SK-N-SH (cell line): ENCODE results near the gene TBX1. TPM values are rescaled to one million over a fixed set of nuclear protein-coding genes. Genes with fewer than 3 reads are reported as not detected.

Experiments
- CTCF ChIA-PET: fragments of 300-600, 350-600 bp; formaldehyde crosslinking; extraction: SDS; loops from one replicate; lab custom pipeline; 2021; lab: Yijun Ruan, JAX
- POLR2A ChIA-PET: fragments of 350-600 bp; sonication (Branson Sonifier 250); formaldehyde crosslinking; extraction: SDS; loops from one replicate; lab custom pipeline; 2020; ENCODE audit warnings: antibody characterized with exemption, inconsistent platforms; lab: Yijun Ruan, JAX
- DNase-seq: peaks from one replicate; pipeline ENCODE4 v3.0.0; 2012
- H2AFZ ChIP-seq: fragments of 200-600 bp; sonication (generic); 2 replicates; pipeline ENCODE4 v1.8.1; 2016; ENCODE audit warnings: antibody characterized with exemption, mild to moderate bottlenecking, low read depth
- H3F3A ChIP-seq: fragments of 200-600 bp; sonication (generic); replicated peaks from 2 replicates; pipeline ENCODE3; 2016; ENCODE audit warnings: antibody characterized with exemption, mild to moderate bottlenecking; ENCODE audit not compliant: insufficient read depth
- H3K27ac ChIP-seq, 2 experiments: fragments of 200-500 bp in 1 of 2; fragments of 200-600 bp in 1 of 2; sonication (Bioruptor generic) in 1 of 2; sonication (generic), shearing (Covaris generic) in 1 of 2; 2 replicates each; pipeline versions ENCODE4 v1.5.1 to v1.6.1; 2014 to 2016; ENCODE audit warnings: low read depth in 2 of 2, inconsistent platforms in 1 of 2, low read length in 1 of 2, mild to moderate bottlenecking in 1 of 2, mixed read lengths in 1 of 2
- H3K27me3 ChIP-seq: fragments of 200-600 bp; sonication (generic), shearing (Covaris generic); 2 replicates; pipeline ENCODE4 v1.6.1; 2016; ENCODE audit warnings: mixed run types; ENCODE audit not compliant: insufficient read depth
- H3K36me3 ChIP-seq, 2 experiments: fragments of 200-500 bp in 1 of 2; fragments of 200-600 bp in 1 of 2; sonication (Bioruptor generic) in 1 of 2; sonication (generic) in 1 of 2; replicated peaks in 1 of 2; 2 replicates each; pipeline versions ENCODE3 to v1.5.1; 2014 to 2016; ENCODE audit warnings: low read length in 1 of 2, mild to moderate bottlenecking in 1 of 2; ENCODE audit not compliant: insufficient read depth in 2 of 2, control insufficient read depth in 1 of 2
- H3K4me1 ChIP-seq, 2 experiments: fragments of 200-500 bp in 1 of 2; fragments of 200-600 bp in 1 of 2; sonication (Bioruptor generic) in 1 of 2; sonication (generic), shearing (Covaris generic) in 1 of 2; 2 replicates each; pipeline versions ENCODE4 v1.5.1 to v1.6.1; 2014 to 2016; ENCODE audit warnings: low read depth in 1 of 2, low read length in 1 of 2, mixed run types in 1 of 2; ENCODE audit not compliant: insufficient read depth in 2 of 2, control insufficient read depth in 1 of 2
- H3K4me2 ChIP-seq: fragments of 200-600 bp; sonication (generic), shearing (Covaris generic); 2 replicates; pipeline ENCODE4 v1.6.1; 2017; ENCODE audit warnings: mixed run types
- H3K4me3 ChIP-seq, 2 experiments: fragments of 200-500 bp in 1 of 2; fragments of 200-600 bp in 1 of 2; sonication (Bioruptor generic) in 1 of 2; sonication (generic), shearing (Covaris generic) in 1 of 2; 2 replicates each; pipeline versions ENCODE4 v1.5.1 to v1.8.1; 2014 to 2016; ENCODE audit warnings: low read depth in 2 of 2, inconsistent platforms in 1 of 2, low read length in 1 of 2, mild to moderate bottlenecking in 1 of 2, mixed read lengths in 1 of 2, moderate library complexity in 1 of 2
- H3K79me2 ChIP-seq: fragments of 200-600 bp; sonication (generic); 2 replicates; pipeline ENCODE4 v1.8.1; 2017; ENCODE audit warnings: mild to moderate bottlenecking; ENCODE audit not compliant: insufficient read depth
- H3K9ac ChIP-seq: fragments of 200-600 bp; sonication (generic); 2 replicates; pipeline ENCODE4 v1.6.1; 2017; ENCODE audit warnings: mixed run types
- H3K9me2 ChIP-seq: fragments of 200-600 bp; sonication (generic); 2 replicates; pipeline ENCODE4 v1.6.1; 2017; ENCODE audit warnings: mixed run types
- H3K9me3 ChIP-seq: fragments of 200-600 bp; sonication (generic); 2 replicates; pipeline ENCODE4 v1.6.1; 2017; ENCODE audit warnings: mixed run types, mild to moderate bottlenecking, moderate library complexity
- H4K20me1 ChIP-seq: fragments of 200-600 bp; sonication (generic); 2 replicates; pipeline ENCODE4 v1.6.1; 2017; ENCODE audit warnings: mild to moderate bottlenecking, mixed run types; ENCODE audit not compliant: insufficient read depth
- CHD2 ChIP-seq: fragments of 150-350 bp; IDR thresholded peaks from 2 replicates; pipeline ENCODE4 v1.6.1; 2018; ENCODE audit warnings: low read length; ENCODE audit not compliant: partially characterized antibody
- CTCF ChIP-seq: fragments of 200-600 bp; sonication (generic); IDR thresholded peaks from 2 replicates; pipeline ENCODE4 v1.6.1; 2017; ENCODE audit warnings: antibody characterized with exemption, mild to moderate bottlenecking, moderate library complexity
- ELF1 ChIP-seq: IDR thresholded peaks from 2 replicates; pipeline ENCODE4 v1.4.0; 2012
- EZH2phosphoT487 ChIP-seq: fragments of 200-600 bp; sonication (generic); IDR thresholded peaks from 2 replicates; pipeline ENCODE4 v1.6.1; 2017; ENCODE audit warnings: low read depth, mixed run types, mild to moderate bottlenecking, antibody characterized with exemption, moderate library complexity, borderline replicate concordance
- FOXM1 ChIP-seq: IDR thresholded peaks from 2 replicates; pipeline ENCODE4 v1.4.0; 2012; ENCODE audit warnings: low read depth, mild to moderate bottlenecking
- GABPA ChIP-seq: IDR thresholded peaks from 2 replicates; pipeline ENCODE4 v1.4.0; 2012; ENCODE audit warnings: low read depth, mild to moderate bottlenecking
- GATA2 ChIP-seq: sonication (generic); formaldehyde crosslinking; IDR thresholded peaks from 2 replicates; pipeline ENCODE4 v1.5.0; 2020; ENCODE audit warnings: mild to moderate bottlenecking, missing genetic modification reagents
- NFIC ChIP-seq: IDR thresholded peaks from 2 replicates; pipeline ENCODE4 v1.4.0; 2012; ENCODE audit warnings: borderline replicate concordance
- NRF1 ChIP-seq: IDR thresholded peaks from 2 replicates; pipeline ENCODE4 v1.6.1; 2012; ENCODE audit warnings: low read depth, mild to moderate bottlenecking, low read length
- REST ChIP-seq: IDR thresholded peaks from 2 replicates; pipeline ENCODE4 v1.6.1; 2012; ENCODE audit warnings: mild to moderate bottlenecking, low read depth, low read length, moderate library complexity
- USF1 ChIP-seq: IDR thresholded peaks from 2 replicates; pipeline ENCODE4 v1.4.0; 2012; ENCODE audit warnings: low read depth, borderline replicate concordance
- WGBS: methylation state at CpG from one replicate; pipeline ENCODE4 v1.1.6; 2017; ENCODE audit warnings: low lambda C conversion rate; 5-methylcytosine and 5-hydroxymethylcytosine counted together
- polyA plus RNA-seq, 3 experiments: library from polyadenylated mRNA; depleted of rRNA; stranded (reverse); fragments of >200 nt; gene quantifications; 2 replicates each; pipeline ENCODE4 v1.2.3, GENCODE V29; 2012

TBX1 gene
- polyA plus RNA-seq, 1 of the 3 experiments (the other 2 are of a cell fraction): not detected

GRCh38 chr22:19723983-19724827 lies 36.4 kb upstream of the TBX1 start:
- POLR2A ChIA-PET: interaction anchor here (0.6 kb wide), 1 partner anchor 290 kb away, joined by 3 read pairs; no protein-coding TSS in a partner anchor
- H2AFZ ChIP-seq: no peak overlapping the region
- H3K9me3 ChIP-seq: no peaks in the 10 kb centered on the region
- WGBS: 97% methylated on average over 25 of the region's 89 CpGs
- no peak for TF ChIP-seq NFIC
- TF ChIP-seq GATA2 (CRISPR knock-in tag): no peak
- TF ChIP-seq REST: no peak
- no peak for TF ChIP-seq GABPA
- no peak for TF ChIP-seq EZH2phosphoT487
- no peak for TF ChIP-seq ELF1
- TF ChIP-seq CHD2: no peak
- TF ChIP-seq CTCF: no peak
- no peak for TF ChIP-seq NRF1
- no peak for TF ChIP-seq USF1
- no peak for TF ChIP-seq FOXM1
- no peak overlapping the region for H3K9ac ChIP-seq
- peaks cover 0 to 5% of the 10 kb centered on the region in 2 experiments for H3K36me3 ChIP-seq
- no peaks in the 10 kb centered on the region for H3K79me2 ChIP-seq
- H3K4me2 ChIP-seq: no peak overlapping the region
- no peak overlapping the region for H3K27ac ChIP-seq
- peaks cover 0 to 10% of the 10 kb centered on the region in 2 experiments; a peak in 1 of 4 replicates for H3K4me1 ChIP-seq
- H3K9me2 ChIP-seq: no peaks in the 10 kb centered on the region
- no peak for DNase-seq
- no peaks in the 10 kb centered on the region for H3F3A ChIP-seq
- H3K27me3 ChIP-seq: no peaks in the 10 kb centered on the region
- CTCF ChIA-PET: interaction anchor here (1.6 kb wide), 1 partner anchor 44 kb away, joined by 7 read pairs; no protein-coding TSS in a partner anchor
- H3K4me3 ChIP-seq: no peak overlapping the region
- no peaks in the 10 kb centered on the region for H4K20me1 ChIP-seq
